Neural cell (in vitro differentiated cells): ENCODE data around the gene DRD4. TPM values are rescaled to one million over a fixed set of nuclear protein-coding genes. Genes with fewer than 3 reads are reported as not detected.

Source experiments
- H2AFZ ChIP-seq: fragments of 200-600, 300-800 bp; sonication (generic), shearing (Covaris generic); 2 replicates; pipeline ENCODE4 v1.6.0; 2014; ENCODE audit warnings: low read depth, mild to moderate bottlenecking, antibody characterized with exemption, low read length, moderate library complexity
- H3F3A ChIP-seq: fragments of 200-600 bp; shearing (Covaris generic); 2 replicates; pipeline ENCODE4 v1.6.1; 2016; ENCODE audit warnings: mild to moderate bottlenecking, moderate library complexity, mixed read lengths, antibody characterized with exemption, low read length; ENCODE audit not compliant: insufficient read depth, poor library complexity, severe bottlenecking
- H3K27ac ChIP-seq: fragments of 200-600, 300-800 bp; sonication (generic), shearing (Covaris generic); 2 replicates; pipeline ENCODE4 v1.5.1; 2014; ENCODE audit warnings: mild to moderate bottlenecking, low read length, moderate library complexity
- H3K27me3 ChIP-seq: fragments of 300-800, 200-600 bp; sonication (generic), shearing (Covaris generic); 2 replicates; pipeline ENCODE4 v1.6.0; 2014; ENCODE audit warnings: mild to moderate bottlenecking, low read depth, low read length, moderate library complexity; ENCODE audit not compliant: insufficient read depth
- H3K36me3 ChIP-seq: fragments of 300-800, 200-600 bp; sonication (generic), shearing (Covaris generic); 2 replicates; pipeline ENCODE4 v1.5.1; 2014; ENCODE audit warnings: mild to moderate bottlenecking, antibody characterized with exemption, low read length, moderate library complexity; ENCODE audit not compliant: insufficient read depth
- H3K4me2 ChIP-seq: fragments of 300-800, 200-600 bp; sonication (generic), shearing (Covaris generic); 2 replicates; pipeline ENCODE4 v1.6.0; 2014; ENCODE audit warnings: mild to moderate bottlenecking, low read length
- H3K4me3 ChIP-seq: fragments of 300-800, 200-600 bp; sonication (generic), shearing (Covaris generic); 2 replicates; pipeline ENCODE4 v1.5.1; 2014; ENCODE audit warnings: mild to moderate bottlenecking, low read length, moderate library complexity
- H3K79me2 ChIP-seq: fragments of 200-600 bp; shearing (Covaris generic); replicated peaks from 2 replicates; pipeline ENCODE4 v1.6.0; 2014; ENCODE audit warnings: mild to moderate bottlenecking, low read length, moderate library complexity; ENCODE audit not compliant: insufficient read depth
- H3K9ac ChIP-seq: fragments of 300-800, 200-600 bp; sonication (generic), shearing (Covaris generic); 2 replicates; pipeline ENCODE4 v1.6.1; 2016; ENCODE audit warnings: mild to moderate bottlenecking, low read length, mixed read lengths
- H3K9me2 ChIP-seq: fragments of 200-600 bp; shearing (Covaris generic); 2 replicates; pipeline ENCODE4 v1.6.1; 2016; ENCODE audit warnings: mild to moderate bottlenecking, low read length, mixed read lengths; ENCODE audit not compliant: insufficient read depth
- H3K9me3 ChIP-seq: fragments of 200-600, 300-800 bp; sonication (generic), shearing (Covaris generic); 2 replicates; pipeline ENCODE4 v1.6.1; 2016; ENCODE audit warnings: mild to moderate bottlenecking, mixed run types, low read length, moderate library complexity, mixed read lengths
- H4K20me1 ChIP-seq: fragments of 200-600 bp; shearing (Covaris generic); 2 replicates; pipeline ENCODE4 v1.6.1; 2016; ENCODE audit warnings: mild to moderate bottlenecking, mixed run types; ENCODE audit not compliant: insufficient read depth
- CTCF ChIP-seq: fragments of 450-650 bp; IDR thresholded peaks from 2 replicates; pipeline ENCODE4 v1.5.1; 2014; ENCODE audit warnings: antibody characterized with exemption, mild to moderate bottlenecking, moderate library complexity; ENCODE audit not compliant: poor library complexity, severe bottlenecking
- EP300 ChIP-seq: fragments of 450-650 bp; conservative IDR thresholded peaks from 2 replicates; pipeline ENCODE4 v1.6.1; 2014; ENCODE audit warnings: antibody characterized with exemption, mild to moderate bottlenecking, moderate library complexity; ENCODE audit not compliant: poor library complexity, severe bottlenecking
- EZH2 ChIP-seq: fragments of 200-600, 300-800 bp; shearing (Covaris generic), sonication (generic); IDR thresholded peaks from 2 replicates; pipeline ENCODE4 v1.6.1; 2014; ENCODE audit warnings: antibody characterized with exemption, low read length, borderline replicate concordance, mild to moderate bottlenecking; ENCODE audit not compliant: insufficient read depth, poor library complexity, severe bottlenecking
- MXI1 ChIP-seq: fragments of 450-650 bp; conservative IDR thresholded peaks from 2 replicates; pipeline ENCODE4 v1.6.1; 2014; ENCODE audit warnings: antibody characterized with exemption, mild to moderate bottlenecking; ENCODE audit not compliant: poor library complexity, severe bottlenecking
- POLR2AphosphoS5 ChIP-seq: IDR thresholded peaks from 2 replicates; pipeline ENCODE4 v1.6.1; 2012
- RAD21 ChIP-seq: fragments of 450-650 bp; conservative IDR thresholded peaks from 2 replicates; pipeline ENCODE4 v1.6.1; 2014; ENCODE audit warnings: antibody characterized with exemption, mild to moderate bottlenecking, moderate library complexity
- SMC3 ChIP-seq: fragments of 450-650 bp; conservative IDR thresholded peaks from 2 replicates; pipeline ENCODE4 v1.6.1; 2014; ENCODE audit warnings: antibody characterized with exemption, mild to moderate bottlenecking, moderate library complexity; ENCODE audit not compliant: poor library complexity
- TAF1 ChIP-seq: IDR thresholded peaks from 2 replicates; pipeline ENCODE4 v1.6.1; 2012; ENCODE audit warnings: low read depth
- polyA plus RNA-seq: library from polyadenylated mRNA; depleted of rRNA; stranded (reverse); fragments of >200 nt; gene quantifications from 2 replicates; pipeline ENCODE4 v1.2.3, GENCODE V29; 2014
- TF ChIP-seq, protein P1 (sequence below): IDR thresholded peaks from 2 replicates; pipeline ENCODE4 v1.6.1; 2012; ENCODE audit warnings: borderline replicate concordance

The DRD4 gene
- polyA plus RNA-seq, 1 donor from 2014 or later: not detected

GRCh38 chr11:630871-631270 is 6.2 kb upstream of the DRD4 start:
- Histone ChIP-seq H3K36me3 (no peaks in the 10 kb centered on the region), H3K27me3 (peaks cover under 1% of the 10 kb centered on the region), H3K27ac (no peak overlapping the region), H3F3A (no peaks in the 10 kb centered on the region), H3K9ac (no peak overlapping the region), H4K20me1 (no peaks in the 10 kb centered on the region), H3K9me3 (no peaks in the 10 kb centered on the region), H2AFZ (no peak overlapping the region), H3K9me2 (no peaks in the 10 kb centered on the region), H3K79me2 (no peaks in the 10 kb centered on the region), H3K4me3 (no peak overlapping the region), H3K4me2 (no peak overlapping the region)
- TF ChIP-seq EP300: no peak
- TF ChIP-seq EZH2: no peak
- no peak for TF ChIP-seq MXI1
- no peak for TF ChIP-seq CTCF
- no peak for TF ChIP-seq POLR2AphosphoS5
- TF ChIP-seq, protein P1, sequence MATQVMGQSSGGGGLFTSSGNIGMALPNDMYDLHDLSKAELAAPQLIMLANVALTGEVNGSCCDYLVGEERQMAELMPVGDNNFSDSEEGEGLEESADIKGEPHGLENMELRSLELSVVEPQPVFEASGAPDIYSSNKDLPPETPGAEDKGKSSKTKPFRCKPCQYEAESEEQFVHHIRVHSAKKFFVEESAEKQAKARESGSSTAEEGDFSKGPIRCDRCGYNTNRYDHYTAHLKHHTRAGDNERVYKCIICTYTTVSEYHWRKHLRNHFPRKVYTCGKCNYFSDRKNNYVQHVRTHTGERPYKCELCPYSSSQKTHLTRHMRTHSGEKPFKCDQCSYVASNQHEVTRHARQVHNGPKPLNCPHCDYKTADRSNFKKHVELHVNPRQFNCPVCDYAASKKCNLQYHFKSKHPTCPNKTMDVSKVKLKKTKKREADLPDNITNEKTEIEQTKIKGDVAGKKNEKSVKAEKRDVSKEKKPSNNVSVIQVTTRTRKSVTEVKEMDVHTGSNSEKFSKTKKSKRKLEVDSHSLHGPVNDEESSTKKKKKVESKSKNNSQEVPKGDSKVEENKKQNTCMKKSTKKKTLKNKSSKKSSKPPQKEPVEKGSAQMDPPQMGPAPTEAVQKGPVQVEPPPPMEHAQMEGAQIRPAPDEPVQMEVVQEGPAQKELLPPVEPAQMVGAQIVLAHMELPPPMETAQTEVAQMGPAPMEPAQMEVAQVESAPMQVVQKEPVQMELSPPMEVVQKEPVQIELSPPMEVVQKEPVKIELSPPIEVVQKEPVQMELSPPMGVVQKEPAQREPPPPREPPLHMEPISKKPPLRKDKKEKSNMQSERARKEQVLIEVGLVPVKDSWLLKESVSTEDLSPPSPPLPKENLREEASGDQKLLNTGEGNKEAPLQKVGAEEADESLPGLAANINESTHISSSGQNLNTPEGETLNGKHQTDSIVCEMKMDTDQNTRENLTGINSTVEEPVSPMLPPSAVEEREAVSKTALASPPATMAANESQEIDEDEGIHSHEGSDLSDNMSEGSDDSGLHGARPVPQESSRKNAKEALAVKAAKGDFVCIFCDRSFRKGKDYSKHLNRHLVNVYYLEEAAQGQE: no peak
- no peak for TF ChIP-seq RAD21
- TF ChIP-seq SMC3: no peak
- no peak for TF ChIP-seq TAF1

- Histone ChIP-seq H3K9me2 (no peaks in the 10 kb centered on the region), H3K79me2 (no peaks in the 10 kb centered on the region), H3K27ac (no peak overlapping the region), H2AFZ (no peak overlapping the region), H3F3A (no peaks in the 10 kb centered on the region), H3K4me3 (no peak overlapping the region), H3K4me2 (no peak overlapping the region), H3K27me3 (peaks cover 31% of the 10 kb centered on the region), H3K9ac (no peak overlapping the region), H4K20me1 (peaks cover 12% of the 10 kb centered on the region), H3K9me3 (no peaks in the 10 kb centered on the region), H3K36me3 (no peaks in the 10 kb centered on the region)
- TF ChIP-seq SMC3: no peak
- no peak for TF ChIP-seq POLR2AphosphoS5
- no peak for TF ChIP-seq CTCF
- no peak for TF ChIP-seq EP300
- TF ChIP-seq EZH2: no peak
- TF ChIP-seq TAF1: no peak
- no peak for TF ChIP-seq MXI1
- no peak for TF ChIP-seq RAD21
- TF ChIP-seq, protein P1: no peak
These were observed 1.0 kb upstream of the DRD4 start for GRCh38 chr11:635945-636510.
